Germinal center (tissue), 1 donor: Measurements from ENCODE around the gene HECTD4.
"Not testable (repeated sequence)": the region's sequence is repeated elsewhere in the genome, so short reads cannot be mapped to it uniquely, and the experiment has no call there.

Source experiments
- DNase-seq: peaks from one replicate; pipeline ENCODE4 v3.0.0; 2012; ENCODE audit warnings: mixed read lengths, low spot score

Gene HECTD4, protein sequence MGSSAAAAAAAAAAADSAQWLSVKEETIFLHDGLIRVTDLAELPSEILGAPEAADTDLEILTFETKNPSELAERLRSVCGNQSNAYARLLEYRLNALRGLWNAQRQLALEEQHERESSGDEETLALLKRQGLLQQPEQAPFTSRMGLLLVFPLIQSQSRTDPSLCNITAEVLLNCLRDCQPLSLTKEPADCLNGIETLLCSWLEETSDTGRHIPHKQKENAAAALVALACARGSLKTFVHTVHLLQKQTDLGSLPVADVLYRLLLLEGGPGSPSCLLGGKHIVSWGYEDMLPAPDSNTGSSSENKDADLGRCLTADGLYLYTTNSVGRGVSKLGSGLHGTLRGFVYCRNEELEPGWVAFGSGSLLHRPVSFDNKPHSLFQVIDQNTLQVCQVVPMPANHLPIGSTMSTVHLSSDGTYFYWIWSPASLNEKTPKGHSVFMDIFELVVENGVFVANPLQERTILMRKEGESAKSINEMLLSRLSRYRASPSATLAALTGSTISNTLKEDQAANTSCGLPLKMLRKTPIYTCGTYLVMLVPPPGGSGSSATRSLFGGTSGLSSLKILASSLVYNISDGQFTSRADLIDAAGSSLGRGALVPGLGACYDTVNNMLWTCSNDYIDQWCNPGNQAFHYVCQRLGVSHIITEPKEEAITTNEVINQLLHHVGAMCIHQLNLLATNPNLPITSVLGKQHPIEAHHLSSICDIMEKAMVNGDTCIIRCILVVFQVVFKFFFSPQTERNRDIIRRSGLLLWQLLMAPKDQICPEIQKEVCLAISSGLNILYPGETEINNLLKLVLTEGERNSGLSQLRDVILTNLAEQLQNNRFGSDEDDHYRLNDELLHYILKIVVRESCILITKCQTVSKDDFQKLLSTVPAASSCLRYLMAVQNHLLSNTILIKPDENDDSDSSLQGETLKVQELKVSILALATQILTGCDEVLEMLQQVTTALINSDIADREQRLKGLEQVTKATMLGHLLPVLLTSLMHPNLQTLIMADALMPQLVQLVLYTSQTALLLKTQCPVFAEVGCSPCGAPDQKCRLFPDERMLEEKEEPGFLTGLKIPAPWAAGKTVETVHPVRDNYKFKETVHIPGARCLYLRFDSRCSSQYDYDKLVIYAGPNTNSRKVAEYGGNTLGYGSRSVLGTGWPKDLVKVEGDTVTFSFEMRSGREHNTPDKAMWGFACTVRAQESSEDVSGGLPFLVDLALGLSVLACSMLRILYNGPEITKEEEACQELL (N-terminal part only)

DNA sequence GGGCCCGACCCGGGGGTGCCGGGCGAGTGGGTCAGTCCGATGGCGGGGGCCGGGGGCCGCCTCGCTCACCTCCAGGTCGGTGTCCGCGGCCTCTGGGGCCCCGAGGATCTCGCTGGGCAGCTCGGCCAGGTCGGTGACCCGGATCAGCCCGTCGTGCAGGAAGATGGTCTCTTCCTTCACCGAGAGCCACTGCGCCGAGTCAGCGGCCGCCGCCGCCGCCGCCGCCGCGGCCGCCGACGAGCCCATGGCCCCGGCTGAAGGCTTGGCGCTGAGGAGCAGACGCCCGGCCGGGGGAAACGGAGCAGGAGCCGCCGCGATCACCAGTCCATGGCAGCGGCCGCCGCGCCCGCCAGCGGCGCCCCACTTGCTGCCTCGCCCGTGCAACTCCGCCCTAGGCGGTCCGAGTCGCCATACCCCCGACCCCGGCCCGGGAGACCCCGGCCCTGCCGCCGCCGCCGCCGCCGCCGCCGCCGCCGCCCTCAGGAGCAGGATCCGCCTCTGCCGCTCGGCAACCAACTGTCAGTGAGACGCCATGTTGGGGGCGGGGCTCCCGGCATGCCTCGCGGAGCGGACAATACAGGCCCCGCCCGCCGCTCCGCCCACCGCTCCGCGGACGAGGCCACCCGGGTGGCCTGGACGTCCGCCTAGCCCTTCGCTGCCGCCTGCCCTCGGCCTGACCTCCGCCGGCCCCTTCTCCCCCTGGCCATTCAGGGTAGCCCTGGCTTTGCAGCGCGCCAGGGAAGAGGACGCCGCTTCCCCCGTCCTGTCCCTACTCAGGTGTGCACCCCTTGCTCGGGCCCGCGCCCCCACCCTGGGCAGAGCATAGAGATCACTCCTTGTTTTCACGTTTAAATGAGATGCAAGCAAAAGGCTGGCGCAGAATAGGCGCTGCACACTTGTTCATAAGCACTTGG is at the start of gene HECTD4:
Gene HECTD4, minus strand, starts transcription at position 549 of the 914 bp plus-strand sequence. Its CDS starts 303 bp downstream, at position 246.
- peak; percentile 94 for DNase-seq

DNA sequence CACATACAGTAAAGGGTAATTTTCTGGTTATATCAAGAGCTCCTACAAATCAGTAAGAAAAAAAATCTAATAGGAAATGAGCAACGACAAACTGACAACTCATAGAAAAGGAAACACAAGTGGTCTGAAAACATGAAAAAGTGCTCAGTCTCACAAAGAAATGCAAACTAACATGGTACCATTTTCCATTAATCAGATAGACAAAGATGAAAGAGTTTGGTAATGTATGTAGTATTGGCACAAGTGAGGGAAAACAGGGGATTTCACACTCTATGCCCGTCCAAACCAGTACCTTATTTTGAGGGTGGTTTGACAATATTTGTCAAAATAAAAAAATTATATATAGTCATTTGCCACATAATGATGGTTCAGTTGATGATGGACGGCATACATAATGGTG is 49.7 kb upstream of the HECTD4 start:
- DNase-seq, result no peak

DNA sequence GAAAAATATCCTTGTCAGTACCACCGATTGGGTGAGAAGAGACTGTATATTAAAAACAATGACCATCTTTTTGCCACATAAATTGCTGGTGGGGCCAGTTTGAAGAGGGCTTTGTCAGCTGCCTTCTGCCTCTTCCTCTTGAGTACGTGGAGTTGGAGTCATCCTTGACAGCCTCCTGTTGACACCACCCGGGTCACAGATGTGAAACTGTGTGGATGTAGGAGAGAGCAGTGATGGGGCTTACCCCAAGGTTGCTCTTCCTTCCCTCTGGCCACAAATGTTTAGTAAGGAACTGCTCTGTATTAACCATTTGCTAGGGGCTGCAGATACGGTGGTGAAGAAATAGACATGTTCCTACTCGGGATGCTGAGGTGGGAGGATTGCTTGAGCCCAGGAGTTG is 48.7 kb upstream of the HECTD4 start:
- DNase-seq, result no peak

DNA sequence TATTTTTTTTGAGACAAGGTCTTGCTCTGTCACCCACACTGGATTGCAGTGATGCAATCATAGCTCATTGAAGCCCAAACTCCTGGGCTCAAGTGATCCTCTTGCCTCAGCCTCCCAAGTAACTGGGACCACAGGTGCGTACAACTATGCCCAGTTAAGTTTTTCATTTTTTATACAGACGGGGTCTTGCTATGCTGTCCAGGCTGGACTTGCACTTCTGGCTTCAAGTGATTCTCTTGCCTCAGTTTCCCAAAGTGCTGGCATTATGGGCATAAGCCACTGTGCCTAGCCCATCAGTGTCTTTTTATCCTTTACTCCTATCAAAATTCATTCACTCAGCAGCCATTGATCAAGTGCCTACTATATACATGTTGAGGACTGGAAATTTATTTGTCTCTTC is 45.5 kb upstream of the HECTD4 start:
- no peak for DNase-seq

DNA sequence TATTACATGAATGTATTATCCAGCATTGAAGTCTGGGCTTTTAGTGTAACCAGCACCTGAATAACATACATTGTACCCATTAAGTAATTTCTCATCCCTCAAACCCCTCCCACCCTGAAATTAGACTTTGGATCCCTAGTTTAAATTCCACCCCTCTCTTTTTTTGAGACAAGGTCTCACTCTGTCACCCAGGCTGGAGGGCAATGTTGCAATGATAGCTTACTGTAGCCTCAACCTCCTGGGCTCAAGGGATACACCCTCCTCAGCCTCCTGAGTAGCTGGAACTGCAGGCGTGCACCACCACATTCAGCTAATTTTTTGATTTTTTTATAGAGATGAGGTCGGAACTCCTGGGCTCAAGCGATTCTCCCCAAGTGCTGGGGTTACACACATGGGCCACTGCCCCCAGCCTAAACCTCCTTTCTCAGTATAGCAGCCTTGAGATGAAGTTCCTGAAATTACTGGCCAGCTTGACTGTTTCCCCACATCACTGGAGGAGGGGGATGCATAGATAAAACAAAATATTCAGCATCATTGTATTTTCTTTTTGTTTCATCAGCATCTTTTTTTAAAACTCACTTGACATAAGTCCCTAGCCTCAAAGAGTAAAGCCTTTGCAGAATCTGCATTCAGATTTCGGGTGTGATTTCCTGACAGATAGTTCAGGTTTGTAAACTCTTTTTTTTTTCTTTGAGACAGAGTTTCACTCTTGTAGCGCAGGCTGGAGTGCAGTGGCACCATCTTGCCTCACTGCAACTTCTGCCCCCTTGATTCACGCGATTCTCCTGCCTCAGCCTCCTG is 43.6 kb upstream of the HECTD4 start:
- DNase-seq, result no peak

DNA sequence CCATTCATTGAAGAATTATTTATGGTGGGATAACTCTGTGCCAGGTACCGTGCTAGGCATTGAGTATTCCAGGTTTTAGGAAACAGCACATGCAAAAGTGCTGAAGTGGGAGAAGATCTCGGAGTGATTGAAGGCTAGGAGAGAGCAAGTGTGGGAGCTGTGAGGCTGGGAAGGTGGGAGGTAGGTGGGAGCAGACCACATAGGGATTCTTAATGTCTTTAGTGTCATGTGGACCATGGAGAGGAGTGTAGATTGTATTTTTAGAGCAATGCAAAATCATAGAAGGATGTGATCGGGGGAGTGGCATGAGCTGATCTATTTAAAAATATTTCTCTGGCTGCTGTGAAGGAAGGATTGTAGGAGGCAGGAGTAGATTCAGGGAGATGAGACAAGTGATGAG is 41.9 kb upstream of the HECTD4 start:
- no peak for DNase-seq

DNA sequence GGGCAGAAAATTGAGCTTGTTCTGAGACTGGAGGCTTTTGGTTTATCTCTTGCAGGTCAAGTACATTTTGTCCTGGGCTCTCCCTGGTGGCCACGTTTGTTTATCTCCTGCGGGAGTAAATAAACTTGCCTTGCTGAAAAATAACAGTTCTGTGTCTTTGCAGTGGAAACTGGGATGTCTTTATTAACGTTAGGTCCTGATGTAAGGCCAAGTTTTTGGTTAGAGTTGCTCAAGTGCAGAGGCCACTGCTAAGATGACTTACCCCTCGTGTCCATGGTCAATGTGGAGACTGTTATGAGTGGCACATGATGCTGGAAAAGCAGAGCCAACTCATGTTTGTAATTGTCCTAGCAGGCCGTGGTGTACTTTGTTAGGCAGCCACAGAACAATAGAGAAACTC is 40.3 kb upstream of the HECTD4 start:
- DNase-seq, result no peak

DNA sequence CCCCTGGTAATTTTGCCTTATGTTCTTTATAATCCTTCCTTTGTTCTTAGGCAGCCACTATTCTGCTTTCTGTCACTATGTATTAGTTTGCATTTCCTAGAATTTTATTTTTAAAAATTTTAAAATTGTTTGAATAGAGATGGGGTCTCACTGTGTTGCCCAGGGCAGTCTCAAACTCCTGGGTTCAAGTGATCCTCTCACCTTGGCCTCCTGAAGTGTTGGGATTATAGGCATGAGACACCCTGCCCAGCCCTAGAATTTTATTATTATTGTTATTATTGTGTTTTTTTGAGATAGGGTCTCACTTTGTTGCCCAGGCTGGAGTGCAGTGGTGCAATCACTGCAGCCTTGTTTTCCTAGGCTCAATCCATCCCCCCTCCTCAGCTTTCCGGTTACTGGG is 39.1 kb upstream of the HECTD4 start:
- no peak for DNase-seq

DNA sequence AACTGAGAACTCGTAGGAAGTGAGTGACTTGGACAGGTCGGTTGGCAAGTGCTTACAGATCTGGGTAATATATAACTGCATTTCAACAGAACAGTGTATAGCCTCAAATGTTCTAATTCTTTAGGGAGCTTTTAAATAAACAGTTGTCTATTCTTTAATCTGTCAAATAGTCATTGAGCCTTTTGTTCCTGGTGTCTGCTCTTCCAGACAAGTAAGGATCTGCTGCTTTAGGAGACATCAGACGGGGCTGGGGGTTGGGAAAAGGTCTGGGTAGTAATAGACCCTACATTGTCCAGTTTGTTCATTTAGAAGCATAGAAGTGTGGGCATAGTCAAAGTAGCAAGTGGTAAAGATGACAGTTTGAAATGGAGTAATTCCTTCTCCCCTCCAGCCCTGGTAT is 38.5 kb upstream of the HECTD4 start:
- DNase-seq, result no peak

DNA sequence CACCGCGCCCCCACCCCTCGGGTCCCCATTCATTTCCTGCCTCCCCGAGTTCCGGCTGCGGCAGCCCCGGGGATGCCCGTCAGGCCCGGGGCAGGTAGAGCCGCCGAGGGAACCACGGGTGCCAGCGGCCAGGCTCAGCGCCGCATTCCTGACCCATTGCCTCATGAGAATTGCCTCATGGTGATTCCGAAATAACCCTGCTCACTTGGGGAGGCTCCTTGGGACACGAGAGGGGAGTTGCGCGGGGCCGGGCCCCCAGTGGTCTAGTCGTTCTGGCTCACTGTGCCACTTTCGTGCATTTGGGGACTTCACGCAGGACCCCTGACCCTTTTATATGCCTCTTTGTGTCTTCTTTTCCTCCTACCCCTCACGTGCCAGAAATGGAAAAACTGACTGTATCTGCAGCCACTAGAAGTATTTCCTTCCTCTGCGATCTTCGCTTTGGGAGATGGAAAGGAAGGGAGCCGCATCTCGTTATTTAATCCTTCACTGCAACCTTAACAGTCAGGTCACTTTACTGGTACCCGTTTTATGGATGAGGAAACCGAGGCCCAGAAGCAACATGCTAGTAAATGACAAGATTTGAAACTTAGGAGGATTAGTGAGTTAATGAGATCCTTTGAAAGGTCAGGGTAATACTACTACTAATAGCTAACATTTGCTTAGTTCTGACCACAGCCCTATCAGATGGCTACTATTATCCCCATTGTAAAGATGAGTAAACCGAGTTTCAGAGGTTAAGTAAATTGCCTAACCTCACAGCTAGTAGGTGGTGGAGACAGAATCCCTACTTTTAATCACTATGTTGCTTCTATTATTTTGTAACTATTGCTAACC is 37.3 kb upstream of the HECTD4 start:
- DNase-seq, result no peak

DNA sequence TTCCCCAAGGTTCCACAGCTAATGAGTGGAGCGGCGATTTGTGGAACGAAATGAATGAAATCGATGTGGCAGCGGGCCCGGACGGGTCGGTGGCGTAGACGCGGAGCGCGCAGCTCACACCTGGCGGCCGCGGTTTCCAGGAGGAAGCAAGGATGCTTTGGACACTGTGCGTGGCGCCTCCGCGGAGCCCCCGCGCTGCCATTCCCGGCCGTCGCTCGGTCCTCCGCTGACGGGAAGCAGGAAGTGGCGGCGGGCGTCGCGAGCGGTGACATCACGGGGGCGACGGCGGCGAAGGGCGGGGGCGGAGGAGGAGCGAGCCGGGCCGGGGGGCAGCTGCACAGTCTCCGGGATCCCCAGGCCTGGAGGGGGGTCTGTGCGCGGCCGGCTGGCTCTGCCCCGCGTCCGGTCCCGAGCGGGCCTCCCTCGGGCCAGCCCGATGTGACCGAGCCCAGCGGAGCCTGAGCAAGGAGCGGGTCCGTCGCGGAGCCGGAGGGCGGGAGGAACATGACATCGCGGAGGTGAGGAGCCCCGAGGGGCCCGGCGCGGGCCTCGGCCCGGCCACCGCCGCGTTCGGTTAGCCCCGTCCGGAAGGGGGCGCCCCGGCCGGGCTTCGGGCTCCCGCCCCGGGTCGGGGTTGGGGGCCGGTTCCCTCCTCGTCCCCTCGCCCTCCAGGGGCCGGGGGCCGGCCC is 36.5 kb upstream of the HECTD4 start, which contains the start of gene PTPN11:
Gene PTPN11, plus strand, starts transcription at position 340 of the 689 bp plus-strand sequence. Its CDS starts 165 bp downstream, at position 505.
- DNase-seq, result peak; percentile 86

DNA sequence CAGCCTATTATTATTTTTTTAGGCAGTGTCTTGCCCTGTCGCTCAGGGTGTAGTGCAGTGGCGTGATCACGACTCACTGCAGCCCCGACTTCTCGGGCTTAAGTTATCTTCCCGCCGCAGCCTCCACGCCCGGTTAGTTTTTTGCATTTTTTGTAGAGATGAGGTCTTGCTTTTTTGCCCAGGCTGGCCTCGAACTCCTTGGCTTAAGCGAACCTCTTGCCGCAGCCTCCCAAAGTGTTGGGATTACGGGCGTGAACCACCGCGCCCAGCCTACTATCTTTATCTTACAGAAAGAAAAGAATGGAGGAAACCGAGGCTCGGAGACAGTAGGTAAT is 36.0 kb upstream of the HECTD4 start:
- no peak for DNase-seq

DNA sequence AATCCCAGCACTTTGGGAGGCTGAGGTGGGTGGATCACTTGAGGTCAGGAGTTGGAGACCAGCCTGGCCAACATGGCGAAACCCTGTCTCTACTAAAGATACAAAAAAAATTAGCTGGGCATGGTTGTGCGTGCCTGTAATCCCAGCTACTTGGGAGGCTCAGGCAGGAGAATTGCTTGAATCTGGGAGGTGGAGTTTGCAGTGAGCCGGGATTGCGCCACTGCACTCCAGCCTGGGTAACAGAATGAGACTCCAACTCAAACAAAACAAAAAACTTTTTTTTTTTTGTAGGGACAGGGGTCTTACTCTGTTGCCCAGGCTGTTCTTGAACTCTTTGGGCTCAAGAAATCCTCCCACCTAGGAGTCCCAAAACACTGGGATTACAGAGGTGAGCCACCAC is 33.2 kb upstream of the HECTD4 start:
- not testable (repeated sequence) for DNase-seq

DNA sequence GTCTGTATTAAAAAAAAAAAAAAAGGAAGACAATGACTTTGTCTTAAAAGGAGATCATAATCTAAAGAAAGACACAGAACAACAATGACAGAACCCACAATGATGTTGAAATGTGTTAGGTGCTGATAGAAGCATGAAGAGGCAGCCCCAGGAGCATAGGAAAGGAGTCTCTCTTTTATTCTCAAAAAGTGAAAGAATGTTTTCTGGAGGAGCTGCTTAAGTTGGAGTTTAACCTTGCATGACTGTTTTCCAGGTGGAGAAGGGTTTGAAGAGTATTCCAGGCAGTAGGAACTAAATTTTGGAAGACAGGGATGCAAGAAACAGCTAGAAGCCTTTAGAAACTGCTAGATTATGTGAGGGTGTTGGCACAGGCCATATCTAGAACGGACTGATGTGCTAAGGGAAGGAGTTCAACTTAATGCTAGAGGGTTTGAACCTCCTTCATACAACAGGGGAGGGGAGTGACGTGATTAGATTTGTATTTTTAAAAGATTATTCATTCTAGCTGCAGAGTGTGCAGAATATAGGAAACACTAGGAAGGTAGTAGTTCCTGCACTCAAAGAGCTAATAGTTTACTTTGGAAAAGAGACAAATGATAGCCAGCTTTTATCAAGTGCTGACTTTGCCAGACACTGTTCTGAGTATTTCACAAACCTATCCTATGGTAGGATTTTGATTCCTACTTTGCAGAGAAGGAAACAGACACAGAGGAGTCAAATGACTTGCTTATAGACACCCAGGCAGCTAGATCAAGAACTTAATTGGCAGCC is 31.8 kb upstream of the HECTD4 start:
- DNase-seq, result no peak

DNA sequence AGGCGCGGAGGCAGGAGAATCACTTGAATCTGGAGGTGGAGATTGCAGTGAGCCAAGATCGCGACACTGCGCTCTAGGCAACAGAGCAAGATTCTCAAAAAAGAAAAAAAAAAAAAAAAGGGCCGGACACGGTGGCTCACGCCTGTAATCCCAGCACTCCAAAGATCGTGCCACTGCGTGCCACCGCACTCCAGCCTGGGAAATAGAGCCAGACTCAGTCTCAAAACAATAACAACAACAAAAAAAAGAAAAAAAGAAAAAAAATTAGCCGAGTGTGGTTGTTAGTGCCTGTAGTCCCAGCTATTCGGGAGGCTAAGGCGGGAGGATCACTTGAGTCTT is 27.6 kb upstream of the HECTD4 start:
- no peak for DNase-seq

DNA sequence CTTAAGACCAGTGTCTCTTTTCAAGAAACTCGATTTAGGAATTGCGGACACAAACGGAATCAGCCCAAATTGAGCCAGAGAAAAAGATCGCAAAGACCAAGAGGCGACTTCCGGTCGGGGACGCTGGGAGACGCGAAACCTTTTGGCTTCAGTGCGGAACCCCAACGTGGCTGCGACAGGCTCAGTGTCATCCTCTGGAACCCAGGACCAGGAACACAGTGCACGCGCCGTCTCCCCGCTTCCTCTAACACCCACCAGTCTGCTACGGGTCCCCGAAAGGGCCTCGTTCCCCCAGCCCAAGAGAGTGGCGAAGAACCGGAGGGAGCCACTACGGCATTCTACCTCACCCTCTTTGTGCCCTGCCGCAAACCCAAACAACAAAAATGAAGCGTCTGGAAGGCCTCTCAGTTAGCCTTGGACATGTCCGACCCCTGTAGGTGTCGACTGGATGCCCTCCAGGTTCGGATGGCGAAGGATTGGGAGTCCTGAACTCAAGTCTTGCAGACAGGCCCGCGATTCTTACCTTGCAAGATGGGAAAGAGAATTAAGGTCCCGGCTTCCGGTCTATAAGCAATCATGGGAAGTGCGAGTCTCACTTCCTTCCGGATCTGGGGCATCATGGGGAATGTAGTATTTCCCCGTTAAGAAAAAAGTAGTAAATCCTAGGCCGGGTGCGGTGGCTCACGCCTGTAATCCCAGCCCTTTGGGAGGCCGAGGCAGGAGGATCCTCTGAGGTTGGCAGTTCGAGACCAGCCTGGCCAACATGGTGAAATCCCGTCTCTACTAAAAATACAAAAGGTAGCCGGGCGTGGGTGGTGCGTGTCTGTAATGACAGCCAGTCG is 27.1 kb upstream of the HECTD4 start, which contains the start of gene RPL6:
Gene RPL6, minus strand, starts transcription at position 542 of the 842 bp plus-strand sequence. CDS start 949 bp downstream, outside the sequence.
- DNase-seq, result peak; percentile 83

DNA sequence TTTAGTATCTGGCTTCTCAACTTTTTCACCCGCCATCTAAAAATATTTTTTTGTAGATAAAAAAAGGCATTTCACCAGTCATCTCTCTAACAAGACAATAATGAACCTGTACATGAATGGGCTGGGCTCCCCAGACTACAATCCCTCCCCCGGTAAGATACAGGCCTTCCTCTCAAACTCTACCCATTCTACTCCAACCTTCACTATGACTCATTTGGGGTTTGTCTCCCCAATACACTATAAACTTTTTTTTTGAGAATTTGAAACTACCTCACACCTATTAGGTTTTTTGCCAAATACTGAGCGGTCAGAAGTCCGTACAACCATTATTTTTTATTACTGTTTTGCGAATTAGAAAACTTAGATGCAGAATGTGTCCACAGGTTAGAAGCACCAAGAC is 26.4 kb upstream of the HECTD4 start:
- DNase-seq, result no peak
